ENCODE measurements around the gene APCDD1L. TPM values are rescaled to one million over a fixed set of nuclear protein-coding genes. Genes with fewer than 3 reads are reported as not detected.

APCDD1L gene
- total RNA-seq, 1 donor from 2014 or later = 16.4 TPM

- Histone ChIP-seq H3K79me2 (ENCODE audit: insufficient read depth, low read length) (no peaks in the 10 kb centered on the region), H3K9me3 (ENCODE audit: insufficient read depth, low read depth, low read length) (peaks cover 7% of the 10 kb centered on the region), H3K4me2 (ENCODE audit: low read length) (no peak overlapping the region), H3K9ac (ENCODE audit: low read length) (no peak overlapping the region), H3K27ac (ENCODE audit: low read depth, low read length) (no peak overlapping the region), H3K4me3 (ENCODE audit: insufficient read depth, low read depth, low read length) (no peak overlapping the region), H3K36me3 (ENCODE audit: insufficient read depth, low read length) (no peaks in the 10 kb centered on the region), H2AFZ (ENCODE audit: low read depth, low read length) (no peak overlapping the region), H3K4me1 (ENCODE audit: insufficient read depth, low read length) (no peaks in the 10 kb centered on the region), H3K27me3 (ENCODE audit: insufficient read depth, low read length) (no peaks in the 10 kb centered on the region), H4K20me1 (ENCODE audit: insufficient read depth, low read length) (no peaks in the 10 kb centered on the region)
- FAIRE-seq (no peak), DNase-seq (ENCODE audit: low read depth) (no peak)
- Mint-ChIP-seq H3K36me3 (ENCODE audit: low read depth, unreplicated experiment) (peaks cover 43% of the 10 kb centered on the region), H3K9me3 (ENCODE audit: unreplicated experiment) (peaks cover 49% of the 10 kb centered on the region), H3K27me3 (ENCODE audit: low read depth, unreplicated experiment) (no peaks in the 10 kb centered on the region), H3K4me1 (ENCODE audit: low read depth, unreplicated experiment) (no peaks in the 10 kb centered on the region), H3K4me3 (ENCODE audit: unreplicated experiment) (no peak overlapping the region), H3K27ac (ENCODE audit: unreplicated experiment) (no peak overlapping the region)
- TF ChIP-seq EZH2 (IDR thresholded peaks at IDR 0.05; ENCODE audit: insufficient read depth, low read length) = no peak
- no peak for TF ChIP-seq CTCF (IDR thresholded peaks at IDR 0.05; ENCODE audit: insufficient read depth, low read depth, low read length)
Measured at GRCh38 chr20:58483470-58483869, 31.7 kb downstream of the APCDD1L start.

- Mint-ChIP-seq H3K4me3 (ENCODE audit: unreplicated experiment) (no peak overlapping the region), H3K4me1 (ENCODE audit: low read depth, unreplicated experiment) (no peaks in the 10 kb centered on the region), H3K36me3 (ENCODE audit: low read depth, unreplicated experiment) (peaks cover 46% of the 10 kb centered on the region), H3K9me3 (ENCODE audit: unreplicated experiment) (peaks cover 51% of the 10 kb centered on the region), H3K27ac (ENCODE audit: unreplicated experiment) (no peak overlapping the region), H3K27me3 (ENCODE audit: low read depth, unreplicated experiment) (no peaks in the 10 kb centered on the region)
- Histone ChIP-seq H3K27me3 (ENCODE audit: insufficient read depth, low read length) (no peaks in the 10 kb centered on the region), H3K36me3 (ENCODE audit: insufficient read depth, low read length) (no peaks in the 10 kb centered on the region), H2AFZ (ENCODE audit: low read depth, low read length) (no peak overlapping the region), H3K4me3 (ENCODE audit: insufficient read depth, low read depth, low read length) (no peak overlapping the region), H3K4me2 (ENCODE audit: low read length) (no peak overlapping the region), H4K20me1 (ENCODE audit: insufficient read depth, low read length) (no peaks in the 10 kb centered on the region), H3K27ac (ENCODE audit: low read depth, low read length) (no peak overlapping the region), H3K79me2 (ENCODE audit: insufficient read depth, low read length) (no peaks in the 10 kb centered on the region), H3K9me3 (ENCODE audit: insufficient read depth, low read depth, low read length) (peaks cover 11% of the 10 kb centered on the region), H3K4me1 (ENCODE audit: insufficient read depth, low read length) (no peaks in the 10 kb centered on the region), H3K9ac (ENCODE audit: low read length) (no peak overlapping the region)
- TF ChIP-seq CTCF (IDR thresholded peaks at IDR 0.05; ENCODE audit: insufficient read depth, low read depth, low read length) = no peak
- TF ChIP-seq EZH2 (IDR thresholded peaks at IDR 0.05; ENCODE audit: insufficient read depth, low read length) = no peak
- FAIRE-seq (no peak), DNase-seq (ENCODE audit: low read depth) (no peak)
Measured at GRCh38 chr20:58483051-58483450, 32.1 kb downstream of the APCDD1L start.

- H3K9me3 ChIP-seq (ENCODE audit: insufficient read depth, low read depth, low read length) = peaks cover 13% of the 10 kb centered on the region
- H3K4me3 ChIP-seq (ENCODE audit: insufficient read depth, low read depth, low read length) = no peak overlapping the region
- Mint-ChIP-seq H3K27ac (ENCODE audit: unreplicated experiment) (no peak overlapping the region), H3K36me3 (ENCODE audit: low read depth, unreplicated experiment) (peaks cover 46% of the 10 kb centered on the region), H3K9me3 (ENCODE audit: unreplicated experiment) (peaks cover 50% of the 10 kb centered on the region), H3K27me3 (ENCODE audit: low read depth, unreplicated experiment) (no peaks in the 10 kb centered on the region), H3K4me1 (ENCODE audit: low read depth, unreplicated experiment) (no peaks in the 10 kb centered on the region), H3K4me3 (ENCODE audit: unreplicated experiment) (no peak overlapping the region)
- TF ChIP-seq EZH2 (IDR thresholded peaks at IDR 0.05; ENCODE audit: insufficient read depth, low read length) = no peak
- no peak overlapping the region for H3K9ac ChIP-seq (ENCODE audit: low read length)
- no peaks in the 10 kb centered on the region for H3K36me3 ChIP-seq (ENCODE audit: insufficient read depth, low read length)
- no peaks in the 10 kb centered on the region for H4K20me1 ChIP-seq (ENCODE audit: insufficient read depth, low read length)
- no peak overlapping the region for H3K27ac ChIP-seq (ENCODE audit: low read depth, low read length)
- no peaks in the 10 kb centered on the region for H3K79me2 ChIP-seq (ENCODE audit: insufficient read depth, low read length)
- DNase-seq (ENCODE audit: low read depth) (peak; percentile 42), FAIRE-seq (no peak)
- H2AFZ ChIP-seq (ENCODE audit: low read depth, low read length) = no peak overlapping the region
- no peaks in the 10 kb centered on the region for H3K27me3 ChIP-seq (ENCODE audit: insufficient read depth, low read length)
- no peaks in the 10 kb centered on the region for H3K4me1 ChIP-seq (ENCODE audit: insufficient read depth, low read length)
- H3K4me2 ChIP-seq (ENCODE audit: low read length) = no peak overlapping the region
Measured at GRCh38 chr20:58482416-58482815, 32.8 kb downstream of the APCDD1L start.
